Femur (tissue), 1 donor: Measurements from ENCODE around the gene NECAB2.

Experiments used
- DNase-seq: peaks from one replicate; pipeline ENCODE4 v3.0.0-alpha.2; 2017

NECAB2 gene

DNA sequence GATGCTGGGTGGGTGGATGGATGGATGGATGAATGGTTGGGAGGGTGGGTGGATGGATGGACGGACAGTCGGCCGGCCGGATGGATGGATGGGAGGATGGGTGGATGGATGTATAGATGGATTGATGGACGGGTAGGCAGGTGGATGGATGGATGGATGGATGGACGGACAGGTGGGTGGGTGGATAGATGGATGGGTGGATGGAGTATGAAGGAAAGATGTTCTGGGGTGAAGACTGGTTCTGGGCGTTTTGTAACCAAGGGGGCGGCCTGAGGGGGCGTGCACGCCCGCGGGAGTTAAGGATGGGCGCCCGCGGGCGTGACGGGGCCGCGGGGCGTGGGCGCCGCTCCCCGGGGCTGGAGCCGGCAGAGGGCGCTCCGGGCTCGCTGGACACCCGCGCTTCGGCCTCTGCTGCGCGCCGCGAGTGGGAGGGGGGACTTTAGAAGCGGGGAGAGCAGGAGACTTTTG, at the start of gene NECAB2:
NECAB2 (plus strand) TSS at position 407 of the 468 bp plus-strand sequence. CDS start 405 bp downstream, outside the sequence.
- peak; percentile 58 for DNase-seq

DNA sequence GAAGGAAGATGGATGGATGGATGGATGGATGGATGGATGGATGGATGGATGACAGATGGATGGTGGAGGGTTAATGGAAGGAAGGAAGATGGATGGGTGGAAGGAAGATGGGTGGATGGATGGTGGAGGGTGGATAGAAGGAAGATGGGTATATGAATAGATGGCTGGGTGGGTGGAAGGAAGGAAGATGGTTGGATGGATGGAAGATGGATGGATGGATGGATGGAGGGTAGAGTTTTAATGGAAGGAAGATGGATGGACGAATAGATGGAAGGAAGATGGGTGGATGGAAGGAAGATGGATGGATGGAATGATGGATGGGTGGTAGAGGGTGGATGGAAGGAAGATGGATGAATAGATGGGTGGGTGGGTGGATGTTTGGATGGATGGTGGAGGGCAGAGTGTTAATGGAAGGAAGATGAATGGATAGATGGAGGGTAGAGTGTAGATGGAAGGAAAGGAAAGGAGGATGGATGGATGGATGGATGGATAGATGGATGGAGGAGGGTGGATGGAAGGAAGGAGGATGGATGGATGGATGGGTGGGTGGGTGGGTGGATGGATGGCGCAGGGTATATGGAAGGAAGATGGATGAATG, 47.1 kb upstream of the NECAB2 start:
- no peak for DNase-seq

DNA sequence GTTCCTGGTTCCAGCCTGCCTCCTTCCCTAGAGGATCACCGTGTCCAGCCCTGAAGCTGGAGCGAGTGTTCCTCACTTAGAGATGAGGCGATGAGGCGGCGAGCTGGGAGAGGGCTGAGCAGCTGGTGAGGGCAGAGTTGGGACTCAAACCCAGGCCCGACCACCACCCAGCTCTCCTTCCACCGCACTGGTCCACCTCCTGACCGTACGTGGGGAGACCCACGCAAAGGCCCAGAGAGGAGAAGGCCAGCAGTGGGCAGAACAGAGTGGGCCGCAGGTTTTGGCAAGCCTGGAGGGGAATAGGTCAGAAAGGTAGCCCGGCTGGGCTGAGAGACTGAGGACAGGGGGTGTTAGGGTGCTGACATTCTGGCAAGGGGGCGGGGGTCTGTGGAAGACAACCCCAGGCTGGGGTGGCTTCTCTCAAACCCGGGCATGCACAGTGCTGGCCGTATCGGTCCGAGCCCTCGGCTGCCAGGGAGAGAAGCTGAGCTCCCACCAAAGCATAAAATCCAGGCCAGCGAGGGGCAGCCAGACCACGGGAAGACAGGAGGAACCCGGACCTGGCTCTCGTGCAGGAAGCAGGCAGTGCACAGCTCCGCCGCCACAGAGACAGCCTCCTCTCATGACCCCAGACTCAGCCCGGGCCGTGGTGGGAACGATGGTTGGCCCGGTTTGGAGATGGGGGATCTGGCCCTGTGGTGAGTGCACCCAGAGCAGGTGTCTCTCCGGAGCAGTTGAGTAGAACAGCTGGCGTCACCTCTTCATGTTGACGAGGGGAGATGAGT, 44.3 kb upstream of the NECAB2 start:
- DNase-seq: no peak

DNA sequence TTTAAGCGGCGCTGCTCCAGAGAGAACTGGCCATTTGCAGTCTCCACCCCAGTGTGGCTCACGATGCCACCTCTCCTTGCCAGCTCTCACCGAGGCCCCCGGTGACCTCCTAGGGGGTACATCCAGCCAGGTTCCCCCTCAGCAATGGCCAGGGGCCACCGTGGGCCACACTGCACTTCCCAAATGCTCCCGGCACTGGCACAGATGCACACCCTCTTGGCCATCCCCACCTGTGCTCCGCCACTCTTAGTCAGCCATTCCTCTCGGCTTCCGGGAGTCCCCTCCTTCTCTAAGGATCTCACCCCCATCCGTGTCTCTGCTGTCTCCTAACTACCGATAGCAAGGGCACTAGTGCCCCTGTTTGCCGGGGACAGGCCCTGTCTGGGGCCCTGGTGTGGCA, 43.4 kb upstream of the NECAB2 start:
- no peak for DNase-seq

DNA sequence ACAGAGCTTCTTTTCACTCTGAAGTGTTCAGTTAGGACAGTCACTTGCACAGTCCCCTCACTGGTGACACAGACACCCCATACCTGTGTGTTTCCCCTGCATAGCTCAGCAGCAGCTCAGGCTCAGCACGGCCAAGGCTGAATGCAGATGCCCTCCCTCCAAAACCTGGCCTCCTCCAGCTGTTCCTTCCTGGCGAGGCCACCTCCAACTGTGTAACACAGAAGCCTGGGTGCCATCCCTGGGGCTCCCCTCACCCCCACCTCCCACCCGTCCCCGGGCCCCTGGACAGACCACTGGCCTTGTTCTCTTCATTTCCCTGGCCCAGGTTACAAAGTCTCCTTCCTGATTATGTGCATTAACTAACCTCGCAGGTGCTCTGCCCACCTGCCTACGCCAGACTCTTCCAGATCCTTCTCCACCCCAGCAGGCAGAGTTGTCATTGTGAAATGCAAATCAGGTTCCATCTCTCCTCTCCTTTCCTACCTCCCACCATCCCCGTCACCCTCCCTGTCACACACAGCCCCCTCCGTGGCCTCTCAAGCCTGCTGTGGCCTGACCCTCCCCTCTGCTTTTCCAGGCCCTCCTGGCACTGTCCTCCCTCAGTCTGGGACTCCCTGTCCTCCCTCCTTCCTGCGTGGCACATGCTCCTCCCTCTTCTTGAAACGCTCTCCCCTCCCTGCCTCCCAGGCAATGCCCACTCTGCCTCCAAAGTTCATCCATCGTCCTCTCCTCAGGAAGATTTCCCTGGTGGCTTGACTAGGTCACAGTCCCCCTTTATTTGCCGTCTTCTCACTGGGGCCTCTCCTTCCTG, 42.7 kb upstream of the NECAB2 start:
- DNase-seq: no peak

DNA sequence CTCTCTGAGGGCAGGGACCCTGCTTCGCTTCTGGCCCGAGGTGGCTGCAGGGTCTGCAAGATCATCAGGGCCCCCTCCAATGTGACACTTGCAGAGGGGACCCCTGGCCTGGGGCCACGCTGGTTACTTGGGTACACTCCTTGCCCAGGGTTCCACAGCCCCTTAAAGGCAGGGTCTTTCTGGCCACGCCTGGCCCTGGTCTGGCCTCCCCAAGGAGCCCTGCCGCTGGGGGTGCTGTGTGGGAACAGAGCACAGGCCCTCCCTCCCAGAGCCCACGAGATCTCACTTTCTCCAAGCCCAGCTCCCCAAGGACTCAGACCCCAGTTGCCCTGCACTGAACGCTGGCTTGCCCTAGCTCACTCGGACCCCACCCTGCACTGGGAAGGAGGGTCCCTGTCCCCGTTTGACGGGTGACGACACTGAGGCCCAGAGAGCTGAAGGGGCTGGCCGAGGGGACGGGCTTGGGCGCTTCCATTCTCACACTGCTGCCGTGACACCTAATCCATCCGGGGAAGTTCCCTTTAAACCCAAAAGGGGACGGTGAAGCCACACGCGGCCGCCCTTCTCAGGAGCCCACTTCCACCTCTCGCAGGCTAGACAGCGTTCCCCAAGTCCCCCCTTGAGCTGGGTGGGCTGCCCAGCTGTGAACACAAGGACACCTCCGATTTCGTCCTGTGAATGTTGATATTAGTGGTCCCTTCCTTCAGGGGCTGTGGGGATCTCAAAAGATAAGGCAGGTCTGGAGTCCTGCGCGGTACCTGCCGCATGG, 41.9 kb upstream of the NECAB2 start:
- no peak for DNase-seq

DNA sequence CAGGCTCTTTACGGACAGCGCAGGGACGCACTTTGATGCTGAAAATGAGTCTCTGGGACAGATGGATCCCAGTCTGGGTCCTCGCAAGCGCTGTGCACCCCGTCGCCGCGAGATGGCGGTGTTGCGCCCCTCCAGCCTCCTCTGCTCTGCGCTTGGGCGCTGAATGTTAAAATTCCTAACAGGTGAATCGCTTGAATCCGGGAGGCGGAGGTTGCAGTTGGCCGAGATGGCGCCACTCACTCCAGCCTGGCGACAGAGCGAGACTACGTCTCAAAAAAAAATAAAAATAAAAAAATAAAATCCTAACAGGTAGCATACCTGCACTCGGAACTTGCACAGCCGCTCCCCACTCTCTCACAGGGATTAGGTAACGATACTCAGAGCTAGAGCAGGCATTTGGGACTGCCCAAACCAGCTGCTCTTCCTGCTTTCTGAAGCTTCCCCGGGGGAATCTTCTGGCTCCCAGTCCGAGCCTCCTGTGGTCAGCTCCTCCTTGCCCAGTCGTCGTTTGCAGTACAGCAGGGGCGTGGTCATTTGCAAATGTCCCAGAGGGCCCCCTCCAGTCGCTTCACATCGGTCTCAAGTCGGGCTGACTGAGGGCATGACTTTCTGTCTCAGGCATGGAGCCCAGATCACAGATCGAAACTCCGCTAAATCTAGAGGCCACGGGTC, 41.2 kb upstream of the NECAB2 start:
- peak; percentile 80 for DNase-seq

DNA sequence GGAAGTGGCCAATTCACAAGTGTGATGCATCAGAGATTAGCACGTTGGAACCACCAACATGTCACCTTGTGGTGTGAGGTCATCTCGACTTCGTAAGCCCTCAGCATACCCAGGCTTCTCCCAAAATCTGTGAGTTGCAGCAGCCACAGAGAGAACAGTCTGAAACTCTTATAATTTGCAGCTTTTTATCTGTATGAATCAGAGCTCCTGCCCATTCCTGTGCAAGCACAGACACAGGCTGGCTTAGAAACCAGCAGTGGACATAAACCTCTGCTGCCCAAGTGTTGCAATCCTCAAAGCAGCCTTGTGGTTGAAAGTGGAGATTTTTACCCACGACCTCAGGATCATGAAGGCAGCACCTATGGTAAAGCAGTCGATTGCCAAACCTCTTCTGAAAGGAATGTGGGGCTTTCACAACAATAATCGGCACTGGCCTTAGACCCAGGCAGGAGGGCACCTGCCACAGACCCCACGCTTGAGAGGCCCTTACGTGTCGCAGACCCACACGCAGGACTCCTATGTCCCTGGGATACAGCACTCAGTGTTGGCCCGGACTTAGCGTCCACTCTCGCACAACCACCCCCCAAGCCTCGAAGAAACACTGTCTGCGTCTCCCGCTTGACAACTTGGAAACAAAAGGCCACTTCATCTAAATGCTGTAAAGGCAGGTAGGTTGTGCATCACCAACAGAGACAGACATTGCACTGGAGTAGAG, 39.5 kb upstream of the NECAB2 start:
- DNase-seq: no peak

DNA sequence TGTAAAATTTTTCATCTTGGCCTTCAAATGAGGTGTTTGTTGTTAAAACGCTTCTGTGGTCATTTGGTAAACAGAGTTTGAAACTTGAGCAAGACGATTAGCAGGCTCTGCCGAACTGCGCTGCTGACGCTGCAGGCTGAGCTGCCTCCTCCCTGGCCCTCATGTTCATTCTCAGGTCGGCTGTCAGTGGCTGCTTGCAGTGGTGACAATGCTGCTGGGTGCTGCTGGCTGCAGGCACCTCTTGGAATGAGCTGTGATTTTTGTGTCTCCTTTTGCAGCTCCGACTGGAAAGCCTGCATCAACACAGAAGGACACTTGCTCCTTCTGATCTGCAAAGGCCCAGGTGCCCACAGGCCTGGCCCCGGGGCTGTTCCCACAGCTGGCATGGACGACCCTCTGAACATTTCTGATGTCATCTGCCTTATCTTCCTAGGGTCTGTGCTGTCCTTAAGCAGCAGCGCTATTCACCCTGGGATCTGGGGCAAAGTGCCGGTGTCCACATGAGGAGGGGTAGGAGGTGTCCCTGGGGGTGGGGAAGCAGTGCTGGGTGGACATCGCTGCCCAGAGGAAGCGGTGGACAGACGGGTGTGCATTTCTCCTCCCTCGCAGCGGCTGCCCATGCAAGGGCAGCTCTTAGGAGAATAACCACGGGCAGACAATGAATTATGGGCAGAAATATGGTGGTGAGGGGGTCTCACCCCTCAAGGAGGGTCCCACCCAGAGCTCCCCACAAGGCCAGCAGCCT, 38.1 kb upstream of the NECAB2 start:
- DNase-seq: no peak

DNA sequence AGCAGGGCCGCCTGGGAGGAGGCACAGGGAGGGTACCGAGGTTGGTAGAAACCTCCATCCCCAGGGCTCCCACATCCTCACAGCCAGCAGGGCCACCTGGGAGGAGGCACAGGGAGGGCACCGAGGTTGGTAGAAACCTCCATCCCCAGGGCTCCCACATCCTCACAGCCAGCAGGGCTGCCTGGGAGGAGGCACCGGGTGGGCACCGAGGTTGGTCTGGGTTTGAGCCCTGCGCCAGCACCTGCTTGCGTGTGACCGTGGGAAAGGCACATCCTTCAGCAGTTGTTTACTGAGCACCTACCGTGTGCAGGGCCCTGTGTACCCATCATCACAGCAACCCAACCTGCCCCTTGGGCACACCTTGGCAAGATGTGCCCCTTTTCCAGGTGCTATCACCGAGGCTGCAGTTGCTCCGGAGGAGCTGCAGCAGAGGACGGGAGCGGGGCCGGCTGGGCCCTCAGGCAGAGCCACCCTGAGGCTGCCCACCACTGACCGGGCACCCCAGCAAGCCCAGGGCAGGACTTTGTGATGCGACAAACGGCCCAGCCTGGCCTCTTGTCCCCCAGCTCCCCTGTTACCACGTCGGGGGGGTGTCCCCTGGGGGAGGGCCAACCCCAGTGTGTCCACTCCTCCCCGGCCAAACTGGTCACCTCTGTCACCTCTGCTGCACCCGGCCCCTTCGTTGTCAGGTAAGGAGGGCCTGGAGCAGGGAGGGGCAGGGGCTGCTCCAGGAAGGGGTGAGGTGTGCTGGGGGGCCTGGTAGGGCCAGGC, 37.1 kb upstream of the NECAB2 start:
- DNase-seq: no peak

DNA sequence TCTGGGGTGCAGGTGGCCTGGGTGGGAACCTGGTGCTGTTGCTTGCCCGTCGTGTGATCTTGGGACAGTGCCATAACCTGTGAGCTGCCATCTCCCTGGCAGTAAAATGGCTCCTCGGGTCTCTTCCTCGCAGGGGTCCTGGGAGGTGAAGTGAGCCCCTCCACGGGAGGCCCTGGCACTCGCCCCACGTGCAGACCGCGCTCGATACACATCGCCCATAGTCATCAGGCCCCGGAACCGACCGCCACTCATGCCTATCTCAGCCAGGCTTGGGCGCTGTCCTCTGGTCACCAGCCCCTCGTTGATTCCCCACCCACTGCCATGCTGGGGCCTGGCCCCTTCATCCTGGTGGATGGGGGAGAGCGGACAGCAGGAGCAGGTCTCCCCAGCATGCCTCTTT, 36.5 kb upstream of the NECAB2 start:
- DNase-seq: no peak

DNA sequence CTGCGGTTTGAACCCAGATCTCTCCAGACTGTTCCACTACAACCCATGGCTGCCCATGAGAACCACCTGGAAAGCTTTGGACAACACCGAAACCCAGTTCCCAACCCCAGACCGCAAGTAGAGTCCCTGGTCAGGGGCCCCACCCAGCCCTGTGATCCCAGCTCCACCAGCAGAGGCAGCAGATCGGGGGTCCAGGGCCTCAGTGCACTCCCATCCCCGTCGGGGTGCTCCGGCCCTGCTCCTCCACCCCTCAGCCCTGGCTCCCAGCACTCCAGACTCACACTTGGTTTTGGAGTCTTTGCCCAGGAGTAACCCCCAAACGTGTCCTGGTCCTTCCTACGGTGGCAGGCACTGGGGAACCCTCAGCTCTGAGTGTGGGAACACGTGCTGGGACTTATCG, 35.7 kb upstream of the NECAB2 start:
- DNase-seq: no peak

DNA sequence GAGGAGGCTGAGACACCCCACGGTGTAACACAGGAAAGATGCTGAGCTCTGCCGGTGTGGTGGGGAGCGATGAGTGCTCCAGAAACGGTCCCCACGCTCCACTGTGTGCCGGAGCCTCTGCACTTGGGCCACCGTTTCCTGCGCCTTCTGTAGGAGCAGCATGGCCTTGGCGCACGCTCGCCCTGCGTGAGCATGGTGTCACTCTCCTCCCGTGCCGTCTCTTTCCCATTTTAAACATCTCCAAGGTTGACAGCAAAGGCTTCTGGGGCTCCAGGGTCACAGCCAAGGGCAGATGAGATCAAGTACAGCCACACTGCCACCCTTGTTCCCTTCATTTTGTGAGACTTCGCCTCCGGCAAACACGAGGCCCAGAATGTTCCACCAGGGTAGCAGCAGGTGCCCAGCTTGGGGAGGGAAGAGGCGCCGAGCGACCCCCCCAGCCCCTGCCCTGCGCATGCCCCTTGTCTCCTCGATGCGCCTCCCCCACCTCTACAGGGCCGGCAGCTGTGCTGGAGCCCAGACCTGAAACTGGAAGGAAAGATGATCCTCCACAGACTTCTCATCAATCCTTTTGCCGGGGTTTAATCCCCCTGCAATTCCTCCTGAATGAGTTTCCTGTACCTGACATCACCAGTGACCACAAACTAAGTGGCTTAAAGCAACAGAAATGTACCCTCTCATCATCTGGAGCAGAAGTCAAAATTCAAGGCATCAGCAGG, 34.9 kb upstream of the NECAB2 start:
- no peak for DNase-seq

DNA sequence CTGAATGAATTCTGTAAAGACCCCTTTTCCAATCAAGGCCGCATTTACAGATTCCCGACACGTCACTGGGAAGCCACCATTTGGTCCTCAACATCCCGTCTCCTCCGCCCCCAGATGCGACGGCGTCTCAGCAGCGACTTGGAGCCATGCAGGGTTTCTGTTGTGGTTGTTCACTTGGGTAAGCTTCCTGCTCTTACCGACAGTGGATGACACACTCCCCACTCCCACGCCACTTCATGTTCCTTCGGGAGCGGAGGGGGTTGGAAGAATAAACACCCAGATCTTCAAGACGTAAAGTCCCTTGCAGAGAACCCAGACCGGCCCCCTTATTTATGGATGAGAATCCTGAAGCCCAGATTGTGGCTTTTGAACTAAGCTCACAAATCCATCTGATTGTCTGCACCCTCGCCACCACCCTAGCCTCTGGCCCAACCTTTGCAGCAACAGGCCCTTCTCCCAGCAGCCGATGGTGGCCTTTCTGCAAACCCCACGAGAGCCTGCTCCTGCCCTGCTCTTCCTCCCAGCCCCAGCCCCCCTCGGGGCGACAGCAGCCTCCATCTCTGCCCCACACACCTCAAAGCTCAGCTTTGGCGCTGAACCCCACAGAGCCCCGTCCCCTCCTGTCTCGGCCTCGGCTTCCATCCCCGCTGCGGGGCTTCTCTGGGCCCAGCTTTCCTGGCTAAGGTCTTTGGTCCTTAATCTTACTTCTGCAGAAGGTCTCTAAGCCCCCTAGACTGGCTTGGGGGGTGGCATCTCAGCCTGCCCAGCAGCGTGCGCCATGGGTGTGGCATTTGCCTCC, 34.0 kb upstream of the NECAB2 start:
- DNase-seq: no peak

DNA sequence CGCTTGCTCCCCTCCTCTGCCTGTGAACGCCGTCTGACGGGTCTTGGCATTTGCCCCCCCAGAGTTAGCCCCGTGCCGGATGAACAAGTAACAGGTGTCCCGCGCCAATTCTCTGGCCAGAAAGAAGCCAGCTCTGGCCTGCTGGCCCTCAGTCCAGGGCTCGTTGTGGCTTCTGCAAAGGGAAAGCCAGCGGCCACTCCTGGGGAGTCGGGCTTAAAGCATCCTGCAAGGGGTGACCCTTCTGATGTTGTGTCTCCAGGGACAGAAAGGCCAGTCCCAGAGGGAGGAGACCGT, 33.4 kb upstream of the NECAB2 start:
- DNase-seq: no peak

DNA sequence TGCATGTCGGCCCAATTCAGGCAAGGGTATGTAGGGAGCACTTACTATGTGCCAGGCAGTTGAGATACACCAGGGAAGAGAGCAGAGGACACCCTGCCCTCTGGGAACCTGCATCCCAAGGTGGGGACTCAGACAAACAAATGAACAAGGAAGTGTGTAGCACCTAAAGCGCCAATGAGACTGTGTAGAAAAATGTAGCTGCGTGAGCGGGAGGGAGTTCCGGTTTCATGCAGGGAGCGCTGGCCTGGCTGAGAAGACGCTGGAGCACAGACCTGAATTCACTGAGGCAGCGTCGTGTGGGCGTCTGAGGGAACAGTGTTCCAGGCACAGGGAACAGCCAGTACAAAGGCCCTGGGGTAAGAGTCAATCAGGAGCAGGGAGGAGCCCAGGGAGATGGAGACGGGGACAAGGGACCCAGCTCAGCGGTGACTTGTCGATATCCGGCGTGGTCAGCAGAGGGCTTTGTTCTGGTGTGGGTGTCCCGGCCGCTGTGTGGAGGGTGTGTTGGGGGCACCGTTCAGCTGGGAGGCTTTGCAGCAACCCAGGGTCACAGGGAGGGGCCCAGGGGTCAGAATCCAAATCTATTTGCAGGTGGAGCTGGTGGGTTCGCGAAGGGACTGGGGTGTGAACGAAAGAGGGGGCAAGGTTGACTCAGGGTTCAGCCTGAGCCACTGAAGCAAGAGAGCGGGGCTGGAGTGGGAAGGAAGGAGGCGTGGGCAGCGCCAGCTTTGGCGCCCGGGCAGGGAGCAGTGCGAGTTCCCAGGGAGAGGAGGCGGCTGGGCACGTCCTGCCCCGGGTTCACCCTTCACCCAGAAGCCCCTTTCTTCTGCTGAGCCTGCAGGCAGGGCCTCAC, 32.8 kb upstream of the NECAB2 start:
- DNase-seq: no peak

DNA sequence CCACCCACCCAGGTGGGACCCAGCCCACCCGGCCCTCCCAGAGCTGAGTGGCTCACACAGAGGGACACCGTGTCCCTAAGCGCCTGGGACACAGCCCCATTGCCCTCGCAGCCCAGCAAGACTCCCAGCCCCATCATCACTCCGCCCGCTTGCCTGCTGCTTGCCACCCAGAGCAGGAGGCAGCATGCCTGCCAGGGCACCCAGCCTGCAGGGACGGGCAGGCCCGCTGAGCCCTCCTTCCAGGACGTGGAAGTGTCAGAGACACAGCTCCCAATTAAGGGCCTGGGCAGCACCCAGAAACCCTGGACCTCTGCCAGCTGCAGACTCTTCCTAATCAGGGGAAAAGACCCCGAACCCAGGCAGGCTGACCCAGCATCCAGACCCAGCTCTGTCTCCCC, 32.2 kb upstream of the NECAB2 start:
- no peak for DNase-seq
